ENCODE results near the gene TBC1D22A. TPM values are rescaled to one million over a fixed set of nuclear protein-coding genes. Genes with fewer than 3 reads are reported as not detected.

TBC1D22A gene
- total and polyA plus RNA-seq, 9 of the 15 experiments (the other 6 are each of a cell fraction or from before 2014, with no cell fraction given), result 0.20 to 11.5 (median 5.2) TPM

DNA sequence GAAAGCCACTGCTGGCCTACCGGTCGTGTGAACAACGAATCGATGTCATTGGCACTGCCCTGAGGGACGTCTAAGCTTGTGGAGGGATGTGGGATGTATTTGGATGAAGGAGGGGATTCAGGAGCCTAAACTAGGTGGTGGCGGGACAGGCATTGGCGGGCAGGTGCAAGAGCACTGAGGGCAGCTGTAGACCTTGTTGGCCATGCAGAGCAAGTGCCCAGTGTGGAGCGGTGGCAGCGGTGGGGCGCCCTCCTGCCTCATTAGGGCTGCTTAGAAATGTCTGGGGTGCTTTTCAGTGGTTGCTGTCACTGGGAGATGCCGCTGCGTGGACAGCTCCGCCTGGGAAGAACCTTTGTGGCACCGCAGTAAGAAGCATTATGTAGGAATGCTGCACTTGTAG lies 220.2 kb downstream of the TBC1D22A start:
- ATAC-seq (no peak), FAIRE-seq (no peak), DNase-seq (ENCODE audit: extremely low read depth in 1 of 4, low spot score in 3 of 4) (no peak)
- H3K9me3 ChIP-seq (replicated peaks; ENCODE audit: control insufficient read depth, insufficient read depth, low read depth, low read length), result no peaks in the 10 kb centered on the region
- H3K36me3 ChIP-seq (ENCODE audit: control insufficient read depth, insufficient read depth, low read length), result no peaks in the 10 kb centered on the region
- no peak overlapping the region for H3K27ac ChIP-seq (ENCODE audit: extremely low read depth, low read depth, low read length)
- no TSS peak for BruUV-seq (replicated peaks)
- no peaks in the 10 kb centered on the region for H3K79me2 ChIP-seq (ENCODE audit: control insufficient read depth, insufficient read depth, low read length)
- H2AFZ ChIP-seq (ENCODE audit: low read depth, low read length), result no peak overlapping the region
- H3K4me2 ChIP-seq (ENCODE audit: insufficient read depth, low read length), result no peak overlapping the region
- no peak overlapping the region for H3K9ac ChIP-seq (ENCODE audit: insufficient read depth in 1 of 2, low read depth in 2 of 2, low read length in 2 of 2)
- POLR2A ChIA-PET, result no interaction called here
- H3K27me3 ChIP-seq (ENCODE audit: control insufficient read depth in 2 of 2, insufficient read depth in 2 of 2, low read length in 2 of 2), result no peaks in the 10 kb centered on the region
- no peaks in the 10 kb centered on the region for H3K4me1 ChIP-seq (replicated peaks in 1 of 2; ENCODE audit: control insufficient read depth in 2 of 2, insufficient read depth in 2 of 2, low read length in 2 of 2)
- no peaks in the 10 kb centered on the region for H3K9me1 ChIP-seq (ENCODE audit: control insufficient read depth, insufficient read depth, low read length)
- in situ Hi-C loops (cut with MboI), result no loop called here
- no peaks in the 10 kb centered on the region for H4K20me1 ChIP-seq (replicated peaks; ENCODE audit: control insufficient read depth, insufficient read depth, low read length)
- intact Hi-C loops (cut with micrococcal nuclease), result no loop called here
- WGBS (ENCODE audit: insufficient coverage, low coverage, missing lambda C conversion rate), result 74% methylated on average over 10 of the region's 14 CpGs
- CTCF ChIA-PET (ENCODE audit: low intra/inter-chr PET ratio), result no interaction called here
- H3K4me3 ChIP-seq, result no peak overlapping the region
- TF ChIP-seq BRD4 (IDR thresholded peaks at IDR 0.05), result no peak
- TF ChIP-seq HBP1 (CRISPR knock-in tag; IDR thresholded peaks at IDR 0.05), result no peak
- no peak for TF ChIP-seq ILK (tag; IDR thresholded peaks at IDR 0.05; ENCODE audit: borderline replicate concordance, low read depth)
- TF ChIP-seq HMBOX1 (IDR thresholded peaks at IDR 0.05), result no peak
- TF ChIP-seq HDAC2 (IDR thresholded peaks at IDR 0.05), result no peak
- no peak for TF ChIP-seq POLR2B (IDR thresholded peaks at IDR 0.05; ENCODE audit: low read depth, partially characterized antibody)
- TF ChIP-seq CEBPG (CRISPR knock-in tag; IDR thresholded peaks at IDR 0.05), result no peak
- TF ChIP-seq CEBPG (tag; conservative IDR thresholded peaks at IDR 0.05 in 1 of 2, IDR thresholded peaks at IDR 0.05 in 1 of 2), result no peak
- TF ChIP-seq HMG20A (CRISPR knock-in tag; conservative IDR thresholded peaks at IDR 0.05), result no peak
- TF ChIP-seq SOX6 (IDR thresholded peaks at IDR 0.05), result no peak
- TF ChIP-seq FOSL1 (tag; conservative IDR thresholded peaks at IDR 0.05), result no peak
- TF ChIP-seq NCOA1 (IDR thresholded peaks at IDR 0.05; ENCODE audit: low read depth), result no peak
- no peak for TF ChIP-seq NCOA4 (IDR thresholded peaks at IDR 0.05; ENCODE audit: partially characterized antibody)
- no peak for TF ChIP-seq RCOR1 (IDR thresholded peaks at IDR 0.05; ENCODE audit: borderline replicate concordance in 1 of 2, low read depth in 2 of 2, low read length in 2 of 2)
- no peak for TF ChIP-seq CHCHD3 (CRISPR knock-in tag; IDR thresholded peaks at IDR 0.05)
- no peak for TF ChIP-seq GABPB1 (CRISPR knock-in tag; IDR thresholded peaks at IDR 0.05)
- TF ChIP-seq ATF7 (IDR thresholded peaks at IDR 0.05), result no peak
- TF ChIP-seq PHF21A (IDR thresholded peaks at IDR 0.05; ENCODE audit: borderline replicate concordance, low read depth), result no peak
- TF ChIP-seq, protein P1, sequence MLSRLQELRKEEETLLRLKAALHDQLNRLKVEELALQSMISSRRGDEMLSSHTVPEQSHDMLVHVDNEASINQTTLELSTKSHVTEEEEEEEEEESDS (CRISPR knock-in tag; IDR thresholded peaks at IDR 0.05), result no peak
- no peak for TF ChIP-seq ZBTB11 (CRISPR knock-in tag; IDR thresholded peaks at IDR 0.05)

Measured in K562 (cell line).